HepG2 (cell line): Measurements from ENCODE around the gene RHBDF2. TPM values are rescaled to one million over a fixed set of nuclear protein-coding genes. Genes with fewer than 3 reads are reported as not detected.

Experiments used
- ATAC-seq: fragments of 200-7000 bp; cut with Tn5 transposase; 3 replicates; pipeline ENCODE4 v1.9.1; 2020; ENCODE audit warnings: mild to moderate bottlenecking, moderate library complexity
- BruUV-seq: library from RNA; stranded (reverse); fragments of 400-500 nt; replicated peaks from 2 replicates; lab custom pipeline; 2021; lab: Mats Ljungman, UMichigan
- CTCF ChIA-PET: fragments of 300-600 bp; formaldehyde crosslinking; extraction: SDS; loops from one replicate; lab custom pipeline; 2021; ENCODE audit warnings: low total read pairs, inconsistent platforms, low intra/inter-chr PET ratio; lab: Yijun Ruan, JAX
- POLR2A ChIA-PET: fragments of 350-600 bp; sonication (Branson Sonifier 250); formaldehyde crosslinking; loops from one replicate; lab custom pipeline; 2020; ENCODE audit warnings: antibody characterized with exemption, inconsistent platforms; lab: Yijun Ruan, JAX
- DNase-seq: peaks from one replicate; pipeline ENCODE4 v3.0.0-alpha.2; 2015; ENCODE audit warnings: low spot score
- FAIRE-seq: peaks from 3 replicates; lab custom pipeline; 2011; peaks lifted over from hg19 to GRCh38; lab: Jason Lieb, UNC
- H2AFZ ChIP-seq: one replicate; pipeline ENCODE4 v1.6.1; 2011; ENCODE audit warnings: low read length, inconsistent platforms
- H3K27ac ChIP-seq: fragments of 300-600 bp; 3 replicates; pipeline ENCODE4 v1.8.0; 2011; ENCODE audit warnings: mixed run types, mild to moderate bottlenecking, mixed read lengths, low read length, inconsistent platforms; ENCODE audit not compliant: insufficient read depth; ENCODE audit errors: extremely low read length
- H3K27me3 ChIP-seq, 2 experiments: fragments of 200-600 bp in 1 of 2; 2 replicates in 1 of 2; 3 replicates in 1 of 2; pipeline versions ENCODE4 v1.6.0 to v1.8.0; 2011; ENCODE audit warnings: low read length in 2 of 2, mild to moderate bottlenecking in 2 of 2, moderate library complexity in 2 of 2, inconsistent platforms in 1 of 2; ENCODE audit not compliant: insufficient read depth in 2 of 2, control insufficient read depth in 1 of 2
- H3K36me3 ChIP-seq, 2 experiments: fragments of 200-600 bp in 1 of 2; replicated peaks in 1 of 2; 2 replicates in 1 of 2; 3 replicates in 1 of 2; pipeline versions ENCODE4 v1.5.1 to v1.8.0; 2011; ENCODE audit warnings: low read length in 2 of 2, inconsistent platforms in 1 of 2; ENCODE audit not compliant: insufficient read depth in 2 of 2, control insufficient read depth in 1 of 2
- H3K4me1 ChIP-seq: 2 replicates; pipeline ENCODE4 v1.5.1; 2012; ENCODE audit warnings: low read length, inconsistent platforms; ENCODE audit not compliant: insufficient read depth
- H3K4me2 ChIP-seq: 2 replicates; pipeline ENCODE4 v1.6.0; 2011; ENCODE audit warnings: low read depth, low read length, inconsistent platforms
- H3K4me3 ChIP-seq, 3 experiments: fragments of 200-600 bp in 1 of 3; sonication (generic), shearing (Covaris generic) in 1 of 3; replicated peaks in 1 of 3; 2 replicates each; pipeline ENCODE4 v1.5.1; 2011 to 2016; ENCODE audit warnings: low read length in 3 of 3, inconsistent platforms in 2 of 3, low read depth in 2 of 3, mild to moderate bottlenecking in 2 of 3, control low read depth in 1 of 3, mixed read lengths in 1 of 3; ENCODE audit not compliant: insufficient read depth in 1 of 3
- H3K79me2 ChIP-seq: one replicate; pipeline ENCODE4 v1.6.1; 2011; ENCODE audit warnings: low read length, inconsistent platforms; ENCODE audit not compliant: insufficient read depth
- H3K9ac ChIP-seq: 2 replicates; pipeline ENCODE4 v1.6.0; 2011; ENCODE audit warnings: mild to moderate bottlenecking, low read depth, low read length, inconsistent platforms; ENCODE audit not compliant: insufficient read depth
- H3K9me3 ChIP-seq: 2 replicates; pipeline ENCODE4 v1.5.1; 2012; ENCODE audit warnings: mild to moderate bottlenecking, low read length
- H4K20me1 ChIP-seq: 2 replicates; pipeline ENCODE4 v1.6.0; 2011; ENCODE audit warnings: inconsistent platforms, mild to moderate bottlenecking, low read length, moderate library complexity; ENCODE audit not compliant: insufficient read depth
- ATF7 ChIP-seq, 2 experiments: fragments of 450-650 bp in 1 of 2; sonication (generic) in 1 of 2; formaldehyde crosslinking in 1 of 2; IDR thresholded peaks; 2 replicates each; pipeline versions ENCODE4 v1.4.0 to v1.6.1; 2016 to 2020; ENCODE audit warnings: antibody characterized with exemption in 1 of 2, mild to moderate bottlenecking in 1 of 2, missing genetic modification reagents in 1 of 2
- BCL6 ChIP-seq: IDR thresholded peaks from 2 replicates; pipeline ENCODE4 v1.6.1; 2016; ENCODE audit warnings: missing genetic modification reagents, missing compliant biosample characterization
- DDIT3 ChIP-seq: sonication (generic); formaldehyde crosslinking; IDR thresholded peaks from 2 replicates; pipeline ENCODE4 v1.4.0; 2020; ENCODE audit warnings: mild to moderate bottlenecking, missing genetic modification reagents
- ELF1 ChIP-seq: sonication (generic); formaldehyde crosslinking; IDR thresholded peaks from 2 replicates; pipeline ENCODE4 v1.4.0; 2020; ENCODE audit warnings: missing genetic modification reagents
- IRF9 ChIP-seq: sonication (generic); formaldehyde crosslinking; IDR thresholded peaks from 2 replicates; pipeline ENCODE4 v1.8.0; 2022; ENCODE audit warnings: missing genetic modification reagents, mild to moderate bottlenecking, borderline replicate concordance
- MIER2 ChIP-seq: IDR thresholded peaks from 2 replicates; pipeline ENCODE4 v1.6.1; 2016; ENCODE audit warnings: missing biosample characterization, missing genetic modification reagents
- NFYC ChIP-seq: IDR thresholded peaks from 2 replicates; pipeline ENCODE4 v1.6.1; 2016; ENCODE audit warnings: missing genetic modification reagents, missing compliant biosample characterization
- POGK ChIP-seq: sonication (generic); formaldehyde crosslinking; conservative IDR thresholded peaks from 2 replicates; pipeline ENCODE4 v1.8.0; 2022; ENCODE audit warnings: mild to moderate bottlenecking, moderate library complexity, missing genetic modification reagents
- SATB2 ChIP-seq: sonication (generic); formaldehyde crosslinking; IDR thresholded peaks from 2 replicates; pipeline ENCODE4 v1.5.0; 2020; ENCODE audit warnings: missing genetic modification reagents
- ZKSCAN1 ChIP-seq: fragments of 150-350 bp; IDR thresholded peaks from 2 replicates; pipeline ENCODE4 v1.6.1; 2014; ENCODE audit warnings: low read length
- ZNF562 ChIP-seq: sonication (generic); formaldehyde crosslinking; IDR thresholded peaks from 2 replicates; pipeline ENCODE4 v1.8.0; 2022; ENCODE audit warnings: missing genetic modification reagents, borderline replicate concordance
- ZNF773 ChIP-seq: sonication (generic); formaldehyde crosslinking; IDR thresholded peaks from 2 replicates; pipeline ENCODE4 v1.4.0; 2020; ENCODE audit warnings: missing genetic modification reagents, borderline replicate concordance
- ZNF878 ChIP-seq: sonication (generic); formaldehyde crosslinking; IDR thresholded peaks from 2 replicates; pipeline ENCODE4 v1.8.1; 2023; ENCODE audit warnings: mild to moderate bottlenecking, missing genetic modification reagents, moderate library complexity
- WGBS: methylation state at CpG from one replicate; pipeline ENCODE4 v1.1.6; 2017; ENCODE audit warnings: low lambda C conversion rate; 5-methylcytosine and 5-hydroxymethylcytosine counted together
- in situ Hi-C: cut with HindIII; loops from 2 replicates; pipeline ENCODE4 v1.10.0; 2017; ENCODE audit warnings: low pct_unique_long_range_greater_than_20kb; ENCODE audit not compliant: extremely low pct_ligation_motif_present
- intact Hi-C: fragments of 100-400 bp; cut with micrococcal nuclease; formaldehyde crosslinking; loops from one replicate; pipeline ENCODE4 v1.10.0; 2022; ENCODE audit not compliant: unreplicated experiment
- polyA plus RNA-seq, 8 experiments: library from polyadenylated mRNA; depleted of rRNA in 3 of 8; stranded (reverse) in 7 of 8; unstranded in 1 of 8; fragments of >200 nt; fragmentation: Illumina TruSeq in 4 of 8; extraction: Trizol in 4 of 8; gene quantifications; 2 replicates each; pipeline versions ENCODE4 v1.2.1 to v1.2.3, GENCODE V29; 2011 to 2016; ENCODE audit warnings: low read depth in 4 of 8, missing spikeins in 1 of 8, mixed read lengths in 1 of 8; ENCODE audit not compliant: insufficient read depth in 1 of 8
- total RNA-seq, 5 experiments: library from RNA; depleted of rRNA; stranded (reverse); fragments of >200 nt; fragmentation: Illumina TruSeq; extraction: Trizol; gene quantifications; 2 replicates each; pipeline ENCODE4 v1.2.3, GENCODE V29; 2016; ENCODE audit warnings: low read depth in 1 of 5
- TF ChIP-seq, protein P1 (sequence below): sonication (generic); formaldehyde crosslinking; IDR thresholded peaks from 2 replicates; pipeline ENCODE4 v1.4.0; 2020; ENCODE audit warnings: missing genetic modification reagents, borderline replicate concordance

RHBDF2 gene
- total and polyA plus RNA-seq, 2 of the 13 experiments (the other 11 are each of a cell fraction or from before 2014, with no cell fraction given), result 7.8 to 24.2 TPM

- Histone ChIP-seq H3K4me2 (no peak overlapping the region), H2AFZ (no peak overlapping the region), H4K20me1 (peaks cover 7% of the 10 kb centered on the region; the same call in 1 of the 2 replicates), H3K27ac (no peak overlapping the region), H3K9me3 (no peaks in the 10 kb centered on the region), H3K36me3 (peaks cover 9 to 12% of the 10 kb centered on the region in 2 experiments; a peak in 4 of 5 replicates), H3K4me3 (no peak overlapping the region), H3K79me2 (peaks cover 16% of the 10 kb centered on the region), H3K27me3 (no peaks in the 10 kb centered on the region), H3K9ac (no peak overlapping the region), H3K4me1 (peaks cover 29% of the 10 kb centered on the region)
- BruUV-seq, result no TSS peak
- no peak for FAIRE-seq
- TF ChIP-seq ELF1 (CRISPR knock-in tag) (no peak), ZNF878 (CRISPR knock-in tag) (no peak), SATB2 (CRISPR knock-in tag) (no peak), ZNF773 (CRISPR knock-in tag) (no peak), IRF9 (CRISPR knock-in tag) (no peak), ZKSCAN1 (no peak), DDIT3 (CRISPR knock-in tag) (no peak), ZNF562 (CRISPR knock-in tag) (no peak), NFYC (CRISPR knock-in tag) (no peak), MIER2 (CRISPR knock-in tag) (no peak), BCL6 (CRISPR knock-in tag) (no peak), ATF7 (IDR thresholded peaks at IDR 0.05) (no peak), ATF7 (CRISPR knock-in tag; IDR thresholded peaks at IDR 0.05) (no peak), POGK (no peak)
- TF ChIP-seq, protein P1, sequence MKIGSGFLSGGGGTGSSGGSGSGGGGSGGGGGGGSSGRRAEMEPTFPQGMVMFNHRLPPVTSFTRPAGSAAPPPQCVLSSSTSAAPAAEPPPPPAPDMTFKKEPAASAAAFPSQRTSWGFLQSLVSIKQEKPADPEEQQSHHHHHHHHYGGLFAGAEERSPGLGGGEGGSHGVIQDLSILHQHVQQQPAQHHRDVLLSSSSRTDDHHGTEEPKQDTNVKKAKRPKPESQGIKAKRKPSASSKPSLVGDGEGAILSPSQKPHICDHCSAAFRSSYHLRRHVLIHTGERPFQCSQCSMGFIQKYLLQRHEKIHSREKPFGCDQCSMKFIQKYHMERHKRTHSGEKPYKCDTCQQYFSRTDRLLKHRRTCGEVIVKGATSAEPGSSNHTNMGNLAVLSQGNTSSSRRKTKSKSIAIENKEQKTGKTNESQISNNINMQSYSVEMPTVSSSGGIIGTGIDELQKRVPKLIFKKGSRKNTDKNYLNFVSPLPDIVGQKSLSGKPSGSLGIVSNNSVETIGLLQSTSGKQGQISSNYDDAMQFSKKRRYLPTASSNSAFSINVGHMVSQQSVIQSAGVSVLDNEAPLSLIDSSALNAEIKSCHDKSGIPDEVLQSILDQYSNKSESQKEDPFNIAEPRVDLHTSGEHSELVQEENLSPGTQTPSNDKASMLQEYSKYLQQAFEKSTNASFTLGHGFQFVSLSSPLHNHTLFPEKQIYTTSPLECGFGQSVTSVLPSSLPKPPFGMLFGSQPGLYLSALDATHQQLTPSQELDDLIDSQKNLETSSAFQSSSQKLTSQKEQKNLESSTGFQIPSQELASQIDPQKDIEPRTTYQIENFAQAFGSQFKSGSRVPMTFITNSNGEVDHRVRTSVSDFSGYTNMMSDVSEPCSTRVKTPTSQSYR (CRISPR knock-in tag), result no peak
- ATAC-seq, result no peak
- intact Hi-C loops, result no loop called here
- DNase-seq, result no peak
- 96% methylated on average over 8 of the region's 8 CpGs for WGBS
- CTCF ChIA-PET, result no interaction called here
- in situ Hi-C loops, result no loop called here
- POLR2A ChIA-PET, result interaction anchor here (1.0 to 1.9 kb wide), 3 partner anchors 10 to 18 kb away, joined by 4 to 8 read pairs (median 7); no protein-coding TSS in a partner anchor
These were observed 41.8 kb upstream of the RHBDF2 start for GRCh38 chr17:76542984-76543383.
